Activated T-helper 9 cell treated with anti-CD3 and anti-CD28 coated beads, Interleukin-2, amount 50 U/mL, for 16 hours (primary cell): ENCODE results near the gene MYH15.

Experiments used
- DNase-seq: peaks from one replicate; pipeline ENCODE4 v3.0.0-alpha.2; 2020; ENCODE audit warnings: low read depth

The MYH15 gene

DNA sequence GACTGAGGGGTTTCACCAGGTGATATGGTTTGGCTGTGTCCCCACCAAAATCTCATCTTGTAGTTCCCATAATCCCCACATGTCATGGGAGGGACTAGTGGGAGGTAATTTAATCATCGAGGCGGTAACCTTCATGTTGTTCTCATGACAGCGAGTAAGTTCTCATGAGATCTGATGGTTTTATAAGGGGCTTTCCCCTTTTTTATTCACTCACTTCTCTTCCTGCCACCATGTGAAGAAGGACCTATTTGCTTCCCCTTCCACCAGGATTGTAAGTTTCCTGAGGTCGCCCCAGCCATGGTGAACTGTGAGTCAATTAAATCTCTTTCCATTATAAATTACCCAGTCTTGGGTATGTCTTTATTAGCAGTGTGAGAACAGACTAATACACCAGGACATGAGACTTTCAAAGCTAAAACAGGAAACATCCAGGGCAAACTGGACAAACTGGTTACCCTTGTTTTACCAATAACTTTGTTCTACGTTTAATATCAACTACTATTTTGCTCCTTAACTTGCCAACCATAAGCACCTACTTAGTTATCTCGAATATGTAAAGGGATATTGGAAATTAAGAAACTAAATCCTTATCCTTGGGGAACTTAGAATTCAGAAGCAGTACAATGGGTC is 98.2 kb downstream of the MYH15 start:
- no peak for DNase-seq

DNA sequence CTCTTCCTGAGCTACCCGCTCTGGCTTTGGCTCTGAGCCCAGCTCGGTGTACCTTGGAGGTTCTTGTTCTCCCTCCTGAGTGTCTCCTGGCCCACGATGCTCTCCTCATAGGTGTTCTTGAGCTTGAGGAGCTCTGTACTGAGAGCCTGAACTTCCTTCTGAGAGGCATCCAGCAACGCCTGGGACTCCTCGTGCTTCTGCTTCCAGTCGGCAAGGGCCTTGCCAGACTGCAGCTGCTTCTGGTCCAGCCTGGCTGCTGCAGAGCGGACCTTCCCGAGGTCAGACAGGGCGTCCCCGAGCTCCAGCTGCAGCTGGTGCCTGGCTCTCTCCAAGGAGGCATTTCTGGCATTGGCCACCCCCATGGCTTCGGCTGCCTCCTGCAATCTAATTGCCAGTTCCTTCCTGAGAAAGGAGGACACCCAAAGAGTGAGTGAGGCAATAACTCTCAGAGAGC is 99.8 kb downstream of the MYH15 start:
- DNase-seq, result no peak

DNA sequence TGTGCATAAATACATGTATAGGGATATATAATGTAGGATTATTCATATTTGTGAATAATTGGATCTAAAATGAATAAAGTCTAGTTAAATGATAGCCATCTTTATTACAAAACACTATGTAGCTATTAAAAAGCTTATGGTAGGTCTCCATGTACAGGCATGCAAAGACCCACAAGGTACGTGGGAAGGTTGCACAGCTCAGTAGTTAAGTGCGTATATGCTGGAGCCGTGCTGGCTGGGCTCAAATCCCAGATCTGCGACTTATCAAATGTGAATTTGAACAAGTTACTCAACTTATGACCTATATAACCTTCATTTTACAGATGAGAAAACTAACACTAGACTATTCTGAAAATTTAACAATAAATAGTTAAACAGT is 100.6 kb downstream of the MYH15 start:
- DNase-seq, result no peak

DNA sequence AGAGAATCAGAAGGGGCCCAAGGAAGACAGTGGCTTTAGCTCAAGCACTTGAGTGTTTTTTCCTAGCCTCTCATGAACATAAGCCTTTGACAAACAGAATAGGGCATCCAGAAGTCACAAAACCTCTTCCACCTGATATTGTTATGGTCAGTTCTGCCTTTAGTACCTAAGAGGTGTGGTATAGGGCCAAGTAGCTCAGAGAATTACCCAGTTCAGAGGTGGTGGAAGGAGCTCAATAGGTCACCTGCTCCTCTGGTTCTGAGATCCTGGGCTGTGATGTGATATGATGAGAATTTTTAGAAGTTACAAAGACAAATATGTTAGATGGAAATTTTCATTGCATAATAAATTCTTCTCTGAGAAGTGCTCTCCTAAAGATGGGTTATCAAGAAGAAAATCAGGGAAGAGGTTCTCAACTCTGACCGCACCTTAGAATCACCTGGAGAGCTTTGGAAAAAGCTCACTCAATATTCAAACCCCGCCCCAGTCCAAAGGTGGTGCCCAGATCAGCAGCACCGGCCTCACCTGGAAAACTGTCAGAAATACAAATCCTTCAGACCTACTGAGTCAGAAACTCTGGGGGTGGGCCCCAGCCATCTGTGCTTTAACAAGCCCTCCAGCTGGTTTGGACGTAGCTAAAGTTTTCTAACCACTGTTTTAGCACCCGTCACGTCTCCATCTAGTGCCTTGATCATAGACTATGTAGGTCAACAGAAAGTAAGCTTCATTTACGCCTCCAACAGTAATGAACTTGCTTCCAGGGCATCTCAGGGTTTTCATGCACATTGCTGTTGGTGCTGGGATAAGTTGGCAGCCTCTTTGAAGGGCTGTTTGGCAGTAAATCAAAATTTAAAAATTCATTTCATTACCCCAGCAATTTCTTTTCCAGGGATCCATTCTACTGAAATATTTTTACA is 101.3 kb downstream of the MYH15 start:
- no peak for DNase-seq

DNA sequence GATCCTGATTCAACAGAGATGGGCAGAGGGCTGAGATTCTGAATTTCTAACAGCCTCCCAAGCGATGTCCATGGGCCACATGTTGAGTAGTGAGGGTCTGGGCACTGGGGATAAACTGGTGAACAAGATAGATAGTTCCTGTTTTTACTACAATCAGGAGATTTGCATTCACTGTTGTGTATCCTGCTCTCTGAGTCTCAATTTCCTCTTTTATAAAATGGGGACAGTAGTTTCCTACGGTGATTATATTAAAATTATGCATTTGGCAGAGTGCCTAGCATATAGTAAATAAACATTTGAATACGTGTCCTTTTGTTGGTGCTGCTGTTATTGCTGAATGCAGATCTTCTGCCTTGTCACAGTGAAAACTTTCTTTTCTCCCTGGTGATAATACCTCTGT is 102.5 kb downstream of the MYH15 start:
- DNase-seq, result no peak

DNA sequence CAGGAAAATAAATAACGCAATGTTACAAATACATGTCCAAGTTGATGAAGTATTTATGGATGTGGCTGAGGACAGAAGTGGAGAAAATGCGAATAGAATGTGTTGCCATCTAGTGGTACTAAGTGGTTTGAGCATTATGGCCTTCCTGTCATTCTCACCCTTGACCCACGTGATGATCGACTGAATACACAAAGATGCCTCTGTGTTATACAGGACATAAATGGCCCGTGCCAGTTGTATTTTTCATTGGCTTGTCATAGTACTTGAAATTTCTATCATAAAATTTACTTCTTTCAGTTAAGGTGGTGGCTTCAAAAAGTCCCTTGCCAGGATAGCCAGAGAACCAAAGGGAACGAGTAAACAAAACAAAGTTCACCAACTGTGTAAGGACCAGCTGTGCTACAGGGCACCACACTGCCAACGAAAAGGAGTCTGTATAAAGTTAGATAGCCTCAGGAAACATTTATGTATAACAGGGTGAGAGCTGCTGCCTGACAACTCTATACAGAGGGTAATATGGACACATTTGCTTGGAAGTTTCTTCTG is 103.7 kb downstream of the MYH15 start:
- no peak for DNase-seq

DNA sequence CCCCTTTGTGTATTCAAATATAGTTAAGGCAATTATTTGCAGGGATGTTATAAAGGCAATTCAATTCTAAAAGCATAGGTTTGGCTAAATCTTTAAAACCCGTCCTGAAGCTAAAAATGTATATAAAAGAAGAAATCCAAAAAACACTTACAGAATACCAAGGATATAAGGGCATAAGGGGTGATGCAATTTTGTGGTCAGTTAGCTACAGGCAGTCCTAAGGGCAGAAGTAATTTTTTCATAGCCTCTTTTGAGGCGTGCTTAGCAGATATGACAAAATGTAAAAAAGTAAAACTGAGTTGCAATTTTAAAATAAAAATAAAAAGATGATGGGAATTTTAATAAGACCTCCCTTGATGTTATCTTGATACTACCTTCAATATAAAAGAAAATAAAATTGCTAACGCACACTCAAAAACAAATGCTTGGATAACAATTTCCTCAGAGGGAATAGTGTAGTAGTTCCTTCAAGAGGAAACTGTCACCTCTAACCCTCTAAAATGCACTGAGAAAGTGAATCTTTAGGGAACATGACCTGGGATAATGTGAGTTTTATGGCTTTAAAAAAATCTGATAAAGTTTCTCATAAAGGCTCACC is 104.2 kb downstream of the MYH15 start:
- DNase-seq, result no peak

DNA sequence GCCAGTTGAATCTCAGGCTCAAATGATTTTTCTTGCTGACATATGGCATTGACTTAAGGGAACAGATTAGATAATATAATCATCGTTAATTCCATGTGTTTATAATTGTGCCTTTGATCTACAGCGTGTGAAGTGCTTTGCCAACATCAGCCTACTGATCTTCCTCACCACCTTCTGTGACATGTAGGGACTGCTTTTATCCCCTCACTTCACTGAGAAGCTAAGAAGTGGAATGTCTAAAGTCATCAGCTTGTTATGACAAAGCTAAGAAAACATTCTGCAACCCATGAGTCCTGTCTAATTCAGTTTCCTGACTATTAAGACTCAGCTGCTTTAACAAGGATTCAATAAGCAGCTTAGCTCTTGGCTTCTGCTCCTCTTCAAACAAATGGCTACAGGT is 106.0 kb downstream of the MYH15 start:
- no peak for DNase-seq

DNA sequence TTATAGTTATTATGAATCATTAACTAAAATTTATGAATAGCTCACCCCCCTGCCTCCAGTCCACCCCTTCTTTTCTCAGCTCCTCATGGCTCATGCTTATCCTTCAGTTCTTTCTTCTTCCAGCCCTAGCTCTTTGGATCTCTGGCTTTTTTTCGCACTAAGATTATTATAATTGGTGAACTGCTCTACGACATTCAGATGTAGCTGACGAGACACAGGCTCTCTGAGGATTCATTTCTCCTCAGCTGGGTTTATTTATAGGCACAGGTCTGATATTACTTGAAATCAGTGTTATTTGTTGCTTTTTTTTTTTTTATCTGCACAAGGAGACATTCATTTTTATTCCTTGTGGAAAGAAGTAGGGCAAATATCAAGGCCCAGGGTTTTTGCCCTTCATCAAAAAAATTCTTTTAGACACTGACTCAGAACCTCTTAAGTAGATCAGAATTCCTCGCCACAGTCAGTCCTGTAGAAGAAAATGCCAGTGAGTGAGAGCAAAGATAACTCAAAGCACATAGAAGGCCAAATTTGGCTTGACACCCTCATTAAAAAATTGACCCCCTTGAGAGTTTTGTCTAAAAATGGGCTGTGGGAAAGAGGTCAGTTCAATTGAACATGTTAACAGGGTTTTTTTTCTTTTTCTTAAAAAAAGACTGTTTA is 106.6 kb downstream of the MYH15 start:
- no peak for DNase-seq

DNA sequence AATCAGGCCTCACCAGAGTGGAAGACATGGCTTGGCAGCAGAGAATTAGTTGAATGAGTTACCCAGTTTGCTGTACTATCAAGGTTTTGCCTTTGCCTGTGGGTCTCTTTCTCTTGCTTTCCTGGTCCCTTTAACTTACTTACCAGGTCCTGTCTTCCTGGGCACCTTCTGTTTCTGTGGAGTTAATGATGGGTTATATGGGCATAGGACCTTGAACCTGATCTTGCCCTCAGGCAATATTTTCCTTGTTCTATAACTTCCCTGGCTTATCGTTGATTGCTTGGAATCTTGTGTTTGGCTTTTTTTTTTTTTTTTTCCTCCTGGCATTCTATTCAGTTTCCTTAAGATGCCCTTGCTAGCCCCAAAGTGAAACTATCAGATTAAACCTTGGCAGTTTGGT is 107.2 kb downstream of the MYH15 start:
- no peak for DNase-seq

DNA sequence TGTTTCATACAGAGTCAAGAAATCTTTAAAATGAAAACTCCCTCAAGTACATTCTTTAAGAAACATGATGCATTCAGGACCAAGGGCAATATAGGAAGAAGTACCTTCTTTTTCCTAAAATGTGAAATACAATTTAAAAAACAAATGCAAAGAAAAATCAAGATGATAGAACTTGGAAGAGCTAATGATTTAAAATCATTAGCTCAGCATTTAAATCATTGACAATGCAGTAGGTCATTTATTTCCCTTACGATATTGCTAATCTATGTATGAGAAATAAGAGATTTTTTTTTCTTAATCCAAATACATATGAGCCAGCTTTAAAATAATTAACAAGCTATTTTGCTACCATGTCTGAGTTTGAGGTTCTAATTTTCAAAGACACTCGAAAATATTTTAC is 108.6 kb downstream of the MYH15 start:
- no peak for DNase-seq

DNA sequence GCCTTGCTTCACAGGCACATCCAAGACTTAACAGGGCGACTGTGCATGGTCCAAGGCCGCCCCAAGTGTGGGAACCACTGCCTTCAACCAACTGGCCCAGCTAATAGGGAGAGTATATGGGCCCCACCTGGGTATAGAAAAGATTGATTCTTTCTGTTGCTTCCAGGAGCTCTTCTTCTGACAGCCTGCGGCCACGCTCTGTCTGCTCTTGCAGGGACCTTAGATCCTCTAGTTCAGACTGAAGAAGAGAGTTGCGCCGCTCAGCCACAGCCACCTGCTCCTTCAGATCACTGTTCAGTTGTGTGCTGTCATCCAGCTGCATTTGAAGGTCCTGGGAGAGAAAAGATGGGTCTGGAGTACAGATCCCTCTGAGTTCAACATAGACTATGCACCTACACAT is 111.9 kb downstream of the MYH15 start:
- no peak for DNase-seq

DNA sequence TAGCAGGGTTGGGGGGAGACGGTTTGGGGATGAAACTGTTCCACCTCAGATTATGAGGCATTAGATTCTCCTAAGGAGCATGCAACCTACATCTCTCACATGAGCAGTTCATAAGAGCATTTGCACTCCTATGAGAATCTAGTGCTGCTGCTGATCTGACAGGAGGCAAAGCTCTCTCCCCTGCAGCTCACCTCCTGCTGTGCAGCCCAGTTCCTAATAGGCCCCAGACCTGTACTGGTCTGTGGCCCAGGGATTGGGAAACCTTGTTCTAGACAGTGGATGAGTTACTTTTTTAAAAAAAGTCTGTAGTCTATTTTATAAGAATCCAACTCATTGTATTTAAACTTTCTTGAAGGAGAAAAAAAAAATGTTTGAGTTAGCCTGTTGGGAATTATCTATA is 114.1 kb downstream of the MYH15 start:
- no peak for DNase-seq

DNA sequence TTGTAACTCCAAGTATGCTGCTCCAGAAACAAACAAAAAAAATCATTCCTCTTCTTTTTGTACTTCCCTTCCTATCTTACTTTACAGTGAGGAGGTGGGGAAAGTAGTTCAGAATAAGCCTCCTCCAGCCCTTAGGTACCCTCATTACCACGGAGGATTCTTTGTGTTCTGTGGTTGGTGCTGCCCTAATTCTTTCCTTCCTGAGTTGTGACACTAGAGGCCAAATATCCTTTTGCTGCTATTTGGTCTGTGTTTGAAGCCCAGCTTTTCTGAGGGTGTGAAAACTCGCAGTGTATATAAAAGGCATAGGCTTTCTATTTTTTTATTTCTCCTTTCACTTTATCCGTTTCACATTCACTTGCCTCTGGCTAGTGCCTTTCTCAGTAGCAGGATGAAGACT is 115.8 kb downstream of the MYH15 start:
- DNase-seq, result no peak

DNA sequence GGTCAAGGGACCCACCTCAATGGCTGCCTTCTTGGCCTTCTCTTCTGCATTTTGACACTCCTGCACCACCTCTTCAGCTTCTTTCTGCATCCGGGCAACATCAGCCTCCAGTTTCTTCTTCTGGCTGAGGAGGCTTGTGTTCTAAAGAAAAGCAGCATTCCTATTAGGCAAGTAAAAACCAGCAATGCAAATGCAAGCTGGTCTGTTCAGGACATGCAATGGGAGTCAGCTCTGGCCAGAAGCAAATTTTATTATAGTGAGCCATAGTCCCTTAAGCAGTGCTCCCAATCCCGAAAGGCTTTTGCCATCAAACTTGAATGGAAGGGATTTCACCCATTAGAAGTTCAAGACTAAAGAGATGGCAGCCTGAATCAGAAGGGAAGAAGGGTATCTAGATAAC is 116.4 kb downstream of the MYH15 start:
- no peak for DNase-seq

DNA sequence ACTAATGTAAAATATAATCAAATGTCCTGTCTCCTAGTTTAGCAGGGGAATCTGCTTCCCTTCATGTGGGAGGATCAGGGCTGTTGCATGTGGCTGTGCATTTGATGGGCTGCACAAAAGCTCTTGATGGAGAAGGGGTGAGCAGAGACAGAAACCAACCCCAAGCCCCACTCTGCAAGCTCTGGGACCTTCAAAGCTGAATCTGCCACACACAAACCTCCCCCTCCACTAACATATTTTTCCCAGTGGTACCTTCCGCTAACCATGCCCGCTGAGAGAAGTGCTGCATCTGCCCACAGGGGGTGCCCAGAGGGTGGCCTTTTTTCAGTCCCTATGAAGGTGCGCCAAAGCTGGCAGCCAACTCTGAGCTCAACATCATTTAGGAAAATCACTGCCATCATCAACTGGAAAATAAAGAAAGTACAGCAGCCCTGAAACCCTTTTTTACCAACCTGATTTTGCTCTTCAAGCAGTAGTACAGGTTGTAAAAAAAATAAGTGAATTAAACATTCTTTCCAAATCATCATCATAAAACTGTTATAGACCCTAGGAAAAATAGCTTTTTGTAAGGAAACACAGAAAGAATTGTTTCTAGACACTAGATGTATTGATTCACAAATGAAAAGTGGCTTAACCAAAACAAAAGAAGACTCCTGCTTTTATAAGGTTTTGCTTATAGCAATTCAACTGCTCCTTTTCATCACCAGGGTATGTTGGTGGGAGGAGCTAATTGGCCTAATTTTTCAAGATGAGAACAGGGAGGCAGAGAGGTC is 117.1 kb downstream of the MYH15 start:
- DNase-seq, result no peak

DNA sequence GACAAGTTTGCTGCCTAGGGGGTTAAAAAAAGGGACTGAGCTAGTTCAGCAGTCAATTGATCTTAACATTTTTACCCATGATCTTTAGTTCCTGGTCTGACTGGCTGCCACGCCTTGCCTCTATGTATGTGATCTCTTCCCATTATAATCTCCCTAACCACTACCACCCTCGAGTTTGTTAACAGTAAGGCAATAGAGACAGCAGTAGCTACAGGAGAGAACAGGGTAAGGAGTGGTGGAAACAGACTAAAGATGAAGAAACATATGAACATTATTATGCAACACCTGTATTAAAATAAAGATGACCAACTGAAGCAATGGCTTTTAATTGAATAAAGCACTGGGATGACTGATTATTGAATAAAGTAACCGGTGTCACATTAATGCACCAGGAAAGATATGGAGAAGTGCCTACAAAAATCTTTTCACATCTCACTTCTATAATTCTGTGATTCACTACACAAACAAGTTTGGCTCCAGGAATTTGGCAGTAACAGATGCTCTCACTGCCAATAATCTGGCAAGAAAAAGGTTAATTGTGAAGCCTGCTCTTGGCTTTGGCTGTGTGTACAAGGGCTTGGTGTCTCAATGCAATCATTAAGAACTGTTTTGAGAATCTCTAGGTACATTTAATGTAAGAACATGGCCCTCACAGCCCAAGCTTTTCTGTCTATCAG is 118.3 kb downstream of the MYH15 start:
- DNase-seq, result no peak

DNA sequence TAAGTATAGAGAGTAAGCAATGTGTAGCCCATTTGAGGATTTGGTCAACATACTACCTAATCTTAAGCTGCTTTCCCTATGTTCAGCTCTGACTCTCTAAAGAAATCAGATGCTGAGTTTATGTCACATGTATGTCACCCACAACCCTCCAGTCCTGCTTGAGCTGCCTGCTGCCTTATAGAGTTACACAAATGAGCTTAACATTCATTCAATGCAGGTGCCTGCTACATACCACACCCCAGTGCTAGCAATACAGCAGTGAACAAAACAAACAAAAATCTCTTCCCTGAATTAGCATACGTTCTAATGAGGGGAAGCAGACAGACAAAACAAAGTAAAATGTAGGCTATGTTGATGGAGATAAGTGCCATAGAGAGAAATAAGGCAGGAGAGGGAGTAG is 121.0 kb downstream of the MYH15 start:
- DNase-seq, result no peak

DNA sequence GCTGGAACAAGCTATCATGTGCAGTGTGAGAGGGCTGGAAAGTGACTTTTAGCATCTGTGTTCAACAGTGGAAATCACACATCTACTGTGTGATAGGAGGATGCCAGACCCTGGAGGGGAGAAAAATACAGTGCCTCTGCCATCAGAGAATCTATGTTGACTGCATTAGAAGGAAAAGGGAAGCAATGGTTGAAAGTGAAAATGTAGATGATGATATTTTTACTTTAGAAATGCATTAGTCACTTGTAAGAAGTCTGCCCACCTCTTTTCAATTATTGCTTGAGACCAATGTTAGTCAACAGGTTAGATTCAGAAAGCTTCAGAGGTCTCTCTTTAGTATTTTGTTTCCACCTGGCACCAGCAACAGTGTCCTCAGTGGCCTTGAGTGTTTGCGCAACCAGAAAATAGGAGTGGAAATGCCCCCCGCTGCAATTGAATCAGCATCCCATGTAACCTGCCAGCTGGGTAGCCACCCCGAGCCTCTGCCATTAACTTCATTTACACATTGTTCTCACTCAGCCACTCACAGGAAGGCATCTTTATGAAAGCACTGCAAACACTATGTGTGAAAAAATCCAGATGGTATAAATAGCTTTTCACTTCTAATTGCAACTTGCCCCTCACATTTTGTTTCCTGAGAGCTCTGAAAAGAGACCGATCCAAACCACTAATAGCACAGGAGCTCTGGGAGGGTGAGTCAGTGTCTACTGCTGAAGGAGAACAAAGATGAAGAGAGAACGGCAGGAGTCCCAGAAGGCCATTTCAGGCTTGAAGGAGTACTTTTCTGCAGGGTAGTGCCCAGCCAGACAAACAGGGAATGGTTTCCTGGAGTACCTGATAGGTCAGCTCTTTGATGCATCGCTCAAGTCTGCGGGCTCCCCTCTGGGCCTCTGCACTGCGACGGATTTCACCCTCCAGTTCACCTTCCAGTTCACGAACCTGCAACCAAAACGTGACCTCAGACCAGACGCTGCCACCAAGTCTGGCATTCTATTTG is 122.0 kb downstream of the MYH15 start:
- DNase-seq, result no peak

DNA sequence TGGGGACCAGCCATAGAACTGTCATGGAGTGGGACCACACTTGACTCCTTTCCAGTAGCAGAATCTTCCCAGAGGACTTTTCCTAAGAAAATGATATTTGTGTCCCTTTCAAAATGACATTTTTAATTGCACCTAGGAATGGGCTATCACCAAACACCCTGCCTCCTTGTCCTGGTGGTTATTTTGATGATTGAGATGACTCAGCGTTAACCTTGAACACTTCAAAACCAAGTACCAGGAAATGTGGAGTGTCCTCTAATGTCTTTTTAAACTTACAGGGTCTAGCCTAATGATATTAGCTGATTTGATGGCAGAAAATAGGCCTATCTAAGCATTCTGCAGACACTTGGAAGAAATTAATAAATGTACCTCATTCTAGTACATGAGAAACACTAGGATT is 123.3 kb downstream of the MYH15 start:
- DNase-seq, result no peak
